Measurements from ENCODE around the gene TGFBI.

The TGFBI gene

GRCh38 chr5:136086783-136087566 is 58.2 kb downstream of the TGFBI start:
- TF ChIP-seq REST (IDR thresholded peaks at IDR 0.05; ENCODE audit: insufficient read depth in 1 of 2, low read depth in 2 of 2, low read length in 2 of 2) (no peak), TAF1 (IDR thresholded peaks at IDR 0.05; ENCODE audit: borderline replicate concordance, insufficient read depth, low read length) (no peak), SIN3A (IDR thresholded peaks at IDR 0.05; ENCODE audit: borderline replicate concordance, insufficient read depth, low read length) (no peak)

GRCh38 chr5:136087961-136088871 is 59.4 kb downstream of the TGFBI start:
- no peak for TF ChIP-seq POLR2AphosphoS5 (IDR thresholded peaks at IDR 0.05; ENCODE audit: low read depth, low read length)
- TF ChIP-seq TAF1 (IDR thresholded peaks at IDR 0.05; ENCODE audit: borderline replicate concordance, insufficient read depth, low read length) = no peak
- TF ChIP-seq REST (IDR thresholded peaks at IDR 0.05; ENCODE audit: insufficient read depth in 1 of 2, low read depth in 2 of 2, low read length in 2 of 2) = no peak
- no peak for TF ChIP-seq FOXP2 (optimal IDR thresholded peaks at IDR 0.05; ENCODE audit: borderline replicate concordance, extremely low read depth, extremely low read length, insufficient read depth)
- no peak for TF ChIP-seq SIN3A (IDR thresholded peaks at IDR 0.05; ENCODE audit: borderline replicate concordance, insufficient read depth, low read length)

GRCh38 chr5:136089791-136090190 is 61.0 kb downstream of the TGFBI start:
- TF ChIP-seq TAF1 (IDR thresholded peaks at IDR 0.05; ENCODE audit: borderline replicate concordance, insufficient read depth, low read length) (no peak), REST (IDR thresholded peaks at IDR 0.05; ENCODE audit: insufficient read depth in 1 of 2, low read depth in 2 of 2, low read length in 2 of 2) (peak; percentile 53 to 85; a peak in 3 of 4 replicates), POLR2AphosphoS5 (IDR thresholded peaks at IDR 0.05; ENCODE audit: low read depth, low read length) (no peak), SIN3A (IDR thresholded peaks at IDR 0.05; ENCODE audit: borderline replicate concordance, insufficient read depth, low read length) (no peak), FOXP2 (optimal IDR thresholded peaks at IDR 0.05; ENCODE audit: borderline replicate concordance, extremely low read depth, extremely low read length, insufficient read depth) (no peak)

GRCh38 chr5:136090319-136090718 is 61.5 kb downstream of the TGFBI start:
- no peak for TF ChIP-seq TAF1 (IDR thresholded peaks at IDR 0.05; ENCODE audit: borderline replicate concordance, insufficient read depth, low read length)
- no peak for TF ChIP-seq REST (IDR thresholded peaks at IDR 0.05; ENCODE audit: insufficient read depth in 1 of 2, low read depth in 2 of 2, low read length in 2 of 2)
- TF ChIP-seq FOXP2 (optimal IDR thresholded peaks at IDR 0.05; ENCODE audit: borderline replicate concordance, extremely low read depth, extremely low read length, insufficient read depth) = no peak
- TF ChIP-seq POLR2AphosphoS5 (IDR thresholded peaks at IDR 0.05; ENCODE audit: low read depth, low read length) = no peak
- no peak for TF ChIP-seq SIN3A (IDR thresholded peaks at IDR 0.05; ENCODE audit: borderline replicate concordance, insufficient read depth, low read length)
